AG04449 (cell line): ENCODE results near the gene FXYD7.

Experiments used
- CTCF ChIA-PET: fragments of 350-600 bp; formaldehyde crosslinking; extraction: SDS; loops from one replicate; lab custom pipeline; 2021; ENCODE audit warnings: antibody characterized with exemption; lab: Yijun Ruan, JAX
- POLR2A ChIA-PET: fragments of 400-600, 350-600 bp; formaldehyde crosslinking; extraction: SDS; loops from one replicate; lab custom pipeline; 2020; ENCODE audit warnings: antibody characterized with exemption, inconsistent platforms; lab: Yijun Ruan, JAX
- DNase-seq: peaks from one replicate; pipeline ENCODE4 v3.0.0-alpha.2; 2010; ENCODE audit warnings: low read depth, low spot score
- H3K4me3 ChIP-seq: 2 replicates; pipeline ENCODE4 v1.5.1; 2011; ENCODE audit warnings: low read depth, mild to moderate bottlenecking, control low read depth, low read length
- TF ChIP-seq, protein P1 (sequence below): IDR thresholded peaks from one replicate; pipeline ENCODE4 v1.5.1; 2011; ENCODE audit warnings: mild to moderate bottlenecking, moderate library complexity, low read length, control low read depth, inconsistent platforms; ENCODE audit not compliant: insufficient read depth; ENCODE audit errors: missing control alignments

FXYD7 gene

DNA sequence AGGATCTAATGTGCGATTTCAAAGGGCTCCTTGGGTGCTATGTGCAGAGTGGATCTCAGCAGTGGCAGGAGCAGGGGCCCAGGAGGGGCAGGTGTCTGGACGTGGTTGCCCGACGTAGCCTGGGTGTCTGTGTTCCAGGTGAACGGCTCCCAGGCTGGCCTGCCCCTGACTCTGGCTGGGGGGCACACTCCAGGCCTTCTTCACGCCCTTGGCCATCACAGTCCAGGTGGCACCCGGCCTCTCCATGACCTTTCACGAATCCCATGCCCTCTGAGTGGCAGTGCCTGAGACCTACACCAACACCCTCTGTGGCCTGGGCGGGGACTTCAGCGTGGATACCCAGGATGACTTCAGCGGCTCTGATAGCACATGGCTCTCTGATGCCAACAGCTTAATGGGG, 38.7 kb upstream of the FXYD7 start:
- CTCF ChIA-PET: interaction anchor here (1.2 kb wide), 1 partner anchor 10 kb away, joined by 3 read pairs; no protein-coding TSS in a partner anchor

GRCh38 chr19:35105047-35105410, 38.0 kb upstream of the FXYD7 start:
- no peak overlapping the region for H3K4me3 ChIP-seq
- POLR2A ChIA-PET: no interaction called here
- TF ChIP-seq, protein P1, sequence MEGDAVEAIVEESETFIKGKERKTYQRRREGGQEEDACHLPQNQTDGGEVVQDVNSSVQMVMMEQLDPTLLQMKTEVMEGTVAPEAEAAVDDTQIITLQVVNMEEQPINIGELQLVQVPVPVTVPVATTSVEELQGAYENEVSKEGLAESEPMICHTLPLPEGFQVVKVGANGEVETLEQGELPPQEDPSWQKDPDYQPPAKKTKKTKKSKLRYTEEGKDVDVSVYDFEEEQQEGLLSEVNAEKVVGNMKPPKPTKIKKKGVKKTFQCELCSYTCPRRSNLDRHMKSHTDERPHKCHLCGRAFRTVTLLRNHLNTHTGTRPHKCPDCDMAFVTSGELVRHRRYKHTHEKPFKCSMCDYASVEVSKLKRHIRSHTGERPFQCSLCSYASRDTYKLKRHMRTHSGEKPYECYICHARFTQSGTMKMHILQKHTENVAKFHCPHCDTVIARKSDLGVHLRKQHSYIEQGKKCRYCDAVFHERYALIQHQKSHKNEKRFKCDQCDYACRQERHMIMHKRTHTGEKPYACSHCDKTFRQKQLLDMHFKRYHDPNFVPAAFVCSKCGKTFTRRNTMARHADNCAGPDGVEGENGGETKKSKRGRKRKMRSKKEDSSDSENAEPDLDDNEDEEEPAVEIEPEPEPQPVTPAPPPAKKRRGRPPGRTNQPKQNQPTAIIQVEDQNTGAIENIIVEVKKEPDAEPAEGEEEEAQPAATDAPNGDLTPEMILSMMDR: no peak
- CTCF ChIA-PET: interaction anchor here (1.2 kb wide), 1 partner anchor 9 kb away, joined by 3 read pairs; no protein-coding TSS in a partner anchor
- DNase-seq: no peak

More for the DNA sequence above, 38.7 kb upstream of the FXYD7 start:
- POLR2A ChIA-PET: no interaction called here
- H3K4me3 ChIP-seq: no peak overlapping the region
- TF ChIP-seq, protein P1: no peak
- no peak for DNase-seq

GRCh38 chr19:35105411-35106290, 37.4 kb upstream of the FXYD7 start:
- no peak for DNase-seq
- TF ChIP-seq, protein P1: no peak
- no peak overlapping the region for H3K4me3 ChIP-seq
- ChIA-PET POLR2A (no interaction called here), CTCF (interaction anchor here (1.0 to 2.0 kb wide), 7 partner anchors 9 to 59 kb away, joined by 3 to 8 read pairs (median 4); partner anchors contain the start of gene LGI4)

DNA sequence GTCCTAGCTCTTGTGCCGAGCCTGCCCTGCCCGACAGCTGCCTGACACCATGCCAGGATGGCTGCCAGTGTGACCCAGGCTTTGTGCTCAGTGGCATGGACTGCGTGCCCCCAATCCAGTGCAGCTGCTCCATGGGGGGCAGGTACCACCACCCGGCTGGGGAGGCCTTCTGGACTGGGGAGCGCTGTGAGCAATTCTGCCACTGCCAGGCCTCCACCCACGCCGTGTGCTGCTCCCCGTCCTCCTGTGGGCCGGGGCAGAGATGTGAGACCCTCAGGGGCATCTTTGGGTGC, 36.8 kb upstream of the FXYD7 start:
- no peak overlapping the region for H3K4me3 ChIP-seq
- POLR2A ChIA-PET: no interaction called here
- TF ChIP-seq, protein P1: no peak
- CTCF ChIA-PET: interaction anchor here (0.7 to 2.0 kb wide), 8 partner anchors 9 to 60 kb away, joined by 3 to 8 read pairs (median 4); partner anchors contain the start of gene LGI4
- DNase-seq: no peak

GRCh38 chr19:35106898-35107541, 36.0 kb upstream of the FXYD7 start:
- DNase-seq: no peak
- ChIA-PET POLR2A (interaction anchor here (0.6 kb wide), 1 partner anchor 9 kb away, joined by 3 read pairs; no protein-coding TSS in a partner anchor), CTCF (interaction anchor here (0.7 to 2.0 kb wide), 8 partner anchors 10 to 60 kb away, joined by 3 to 8 read pairs (median 4); partner anchors contain the start of gene LGI4)
- TF ChIP-seq, protein P1: no peak
- H3K4me3 ChIP-seq: no peak overlapping the region

DNA sequence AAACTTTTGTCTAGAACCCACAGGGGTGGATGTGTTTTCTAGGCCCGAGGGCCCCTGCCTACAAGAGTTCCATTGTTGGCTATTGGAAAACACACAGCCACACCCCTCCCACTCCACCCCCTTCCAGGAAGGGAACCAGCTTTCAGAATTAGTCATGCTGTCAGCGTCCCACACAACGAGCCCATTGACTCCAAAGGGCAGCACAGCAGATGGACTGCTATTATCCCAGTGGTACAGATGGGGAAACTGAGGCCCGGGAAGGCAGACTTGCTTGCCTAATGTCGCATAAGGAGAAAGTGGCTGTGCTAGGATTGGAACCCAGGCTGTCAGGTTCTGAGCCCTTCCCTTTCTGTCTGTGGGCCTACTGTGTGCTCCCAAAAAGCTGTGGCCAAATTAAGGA, 35.5 kb upstream of the FXYD7 start:
- ChIA-PET CTCF (interaction anchor here (0.8 to 2.0 kb wide), 5 partner anchors 9 to 61 kb away, joined by 3 to 8 read pairs (median 4); no protein-coding TSS in a partner anchor), POLR2A (no interaction called here)
- TF ChIP-seq, protein P1: no peak
- no peak overlapping the region for H3K4me3 ChIP-seq
- DNase-seq: no peak
